GM20000 (cell line): Measurements from ENCODE around the gene CCL21.
"Not testable (repeated sequence)": the region's sequence is repeated elsewhere in the genome, so short reads cannot be mapped to it uniquely, and the experiment has no call there.

Source experiments
- DNase-seq: peaks from one replicate; pipeline ENCODE4 v3.0.0; 2012; ENCODE audit warnings: low spot score
- CTCF ChIP-seq: IDR thresholded peaks from 2 replicates; pipeline ENCODE4 v1.5.1; 2012; ENCODE audit warnings: mild to moderate bottlenecking, control low read depth; ENCODE audit errors: extremely low read depth, missing control alignments

CCL21 gene

GRCh38 chr9:34737677-34738260 lies 27.8 kb upstream of the CCL21 start:
- no peak for DNase-seq
- no peak for TF ChIP-seq CTCF

- DNase-seq, result no peak
- no peak for TF ChIP-seq CTCF
These were observed 24.8 kb upstream of the CCL21 start for GRCh38 chr9:34734720-34735119.

- TF ChIP-seq CTCF, result no peak
- DNase-seq, result no peak
These were observed 22.9 kb upstream of the CCL21 start for GRCh38 chr9:34732886-34733285.

GRCh38 chr9:34732478-34732877 lies 22.5 kb upstream of the CCL21 start:
- no peak for DNase-seq
- no peak for TF ChIP-seq CTCF

- TF ChIP-seq CTCF, result no peak
- DNase-seq, result no peak
These were observed 13.2 kb upstream of the CCL21 start for GRCh38 chr9:34723141-34723540.

- not testable (repeated sequence) for DNase-seq
These were observed 9.8 kb upstream of the CCL21 start for GRCh38 chr9:34719769-34720025.

- TF ChIP-seq CTCF, result no peak
- no peak for DNase-seq
These were observed 9.3 kb upstream of the CCL21 start for GRCh38 chr9:34719021-34719768.

GRCh38 chr9:34717996-34718614 lies 8.2 kb upstream of the CCL21 start:
- no peak for TF ChIP-seq CTCF
- no peak for DNase-seq
